Diencephalon (tissue), 1 donor: ENCODE results near the gene FOXN4. TPM values are rescaled to one million over a fixed set of nuclear protein-coding genes. Genes with fewer than 3 reads are reported as not detected.

Source experiments
- total RNA-seq: library from RNA; depleted of rRNA; stranded (reverse); fragments of >200 nt; gene quantifications from one replicate; pipeline ENCODE4 v1.2.3, GENCODE V29; 2014

The FOXN4 gene
- total RNA-seq, result 0.23 TPM

GRCh38 chr12:109308534-109309380 lies at the start of gene FOXN4:
TSS of gene FOXN4 (minus strand) at chr12:109309284. CDS start at chr12:109308321, 963 bp downstream.

GRCh38 chr12:109347589-109347988 lies 38.5 kb upstream of the FOXN4 start, which contains the start of gene MYO1H:
TSS of gene MYO1H (plus strand) at chr12:109347900. CDS start at chr12:109347961, 61 bp downstream.

Other genes starting within 250 kb of the FOXN4 start
- 23.3 TPM for gene ALKBH2, start 215.8 kb downstream of the FOXN4 start, total RNA-seq
- 27.0 TPM for gene UNG, start 211.7 kb downstream of the FOXN4 start, total RNA-seq
- gene ACACB, start 192.7 kb downstream of the FOXN4 start, total RNA-seq, result 10.6 TPM
- 1.4 TPM for gene MYO1H, start 38.6 kb upstream of the FOXN4 start, total RNA-seq
- 42.4 TPM for gene KCTD10, start 168.0 kb upstream of the FOXN4 start, total RNA-seq
- gene UBE3B, start 168.3 kb upstream of the FOXN4 start, total RNA-seq, result 27.5 TPM